ENCODE measurements around the gene C19orf44. TPM values are rescaled to one million over a fixed set of nuclear protein-coding genes. Genes with fewer than 3 reads are reported as not detected.

The C19orf44 gene
- total RNA-seq, 4 donors from 2014 or later: 13.4 to 19.0 (median 15.8) TPM

DNA sequence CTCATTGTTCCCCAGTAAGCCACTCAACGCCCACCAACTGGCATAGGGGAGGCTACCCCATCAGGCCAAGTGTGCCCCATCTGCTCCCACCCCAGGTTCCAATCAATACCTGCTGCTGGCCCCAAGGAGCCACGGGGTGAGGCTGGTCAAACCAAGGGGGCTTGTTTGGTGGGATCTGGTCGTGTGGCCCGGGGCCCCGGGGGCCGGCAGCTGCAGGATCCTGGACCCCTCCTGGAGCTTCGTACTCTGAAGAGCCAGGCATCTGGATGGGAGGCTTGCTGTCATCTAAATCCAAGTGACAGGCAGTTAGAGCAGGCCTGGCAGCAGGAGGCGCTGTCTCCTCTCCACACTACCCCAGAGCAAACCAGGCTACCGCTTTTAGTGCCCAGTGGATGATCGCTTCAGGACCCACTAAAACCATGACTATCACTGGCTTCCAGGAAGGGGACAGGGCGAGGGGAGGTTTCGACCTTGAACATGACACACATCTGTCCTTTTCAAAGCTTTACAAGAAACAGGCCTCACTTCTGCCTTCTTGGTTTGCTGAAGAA, 31.9 kb downstream of the C19orf44 start:
- Histone ChIP-seq H3K27me3 (no peaks in the 10 kb centered on the region), H3K27ac (no peak overlapping the region), H3K36me3 (peaks cover 19 to 100% (median 78%) of the 10 kb centered on the region in 3 donors), H3K4me3 (no peak overlapping the region), H3K9me3 (no peaks in the 10 kb centered on the region), H3K4me1 (no peaks in the 10 kb centered on the region)
- no peak for TF ChIP-seq POLR2A (IDR thresholded peaks at IDR 0.05)
- no peak for TF ChIP-seq CTCF (IDR thresholded peaks at IDR 0.05)
- TF ChIP-seq EP300 (IDR thresholded peaks at IDR 0.05): no peak
- DNase-seq (ENCODE audit: low spot score in 2 of 2): no peak
- WGBS, 2 donors: 92 to 94% methylated on average over 7 to 12 of the region's 12 CpGs

GRCh38 chr19:16529466-16530144, 33.4 kb downstream of the C19orf44 start:
- Histone ChIP-seq H3K27ac (no peak overlapping the region), H3K36me3 (peaks cover 16 to 100% (median 76%) of the 10 kb centered on the region in 3 donors), H3K4me1 (no peaks in the 10 kb centered on the region), H3K9me3 (no peaks in the 10 kb centered on the region), H3K27me3 (no peaks in the 10 kb centered on the region), H3K4me3 (no peak overlapping the region)
- DNase-seq (ENCODE audit: low spot score in 2 of 2): no peak
- WGBS, 2 donors: 89 to 94% methylated on average over 20 to 25 of the region's 25 CpGs
- TF ChIP-seq POLR2A (IDR thresholded peaks at IDR 0.05): no peak

DNA sequence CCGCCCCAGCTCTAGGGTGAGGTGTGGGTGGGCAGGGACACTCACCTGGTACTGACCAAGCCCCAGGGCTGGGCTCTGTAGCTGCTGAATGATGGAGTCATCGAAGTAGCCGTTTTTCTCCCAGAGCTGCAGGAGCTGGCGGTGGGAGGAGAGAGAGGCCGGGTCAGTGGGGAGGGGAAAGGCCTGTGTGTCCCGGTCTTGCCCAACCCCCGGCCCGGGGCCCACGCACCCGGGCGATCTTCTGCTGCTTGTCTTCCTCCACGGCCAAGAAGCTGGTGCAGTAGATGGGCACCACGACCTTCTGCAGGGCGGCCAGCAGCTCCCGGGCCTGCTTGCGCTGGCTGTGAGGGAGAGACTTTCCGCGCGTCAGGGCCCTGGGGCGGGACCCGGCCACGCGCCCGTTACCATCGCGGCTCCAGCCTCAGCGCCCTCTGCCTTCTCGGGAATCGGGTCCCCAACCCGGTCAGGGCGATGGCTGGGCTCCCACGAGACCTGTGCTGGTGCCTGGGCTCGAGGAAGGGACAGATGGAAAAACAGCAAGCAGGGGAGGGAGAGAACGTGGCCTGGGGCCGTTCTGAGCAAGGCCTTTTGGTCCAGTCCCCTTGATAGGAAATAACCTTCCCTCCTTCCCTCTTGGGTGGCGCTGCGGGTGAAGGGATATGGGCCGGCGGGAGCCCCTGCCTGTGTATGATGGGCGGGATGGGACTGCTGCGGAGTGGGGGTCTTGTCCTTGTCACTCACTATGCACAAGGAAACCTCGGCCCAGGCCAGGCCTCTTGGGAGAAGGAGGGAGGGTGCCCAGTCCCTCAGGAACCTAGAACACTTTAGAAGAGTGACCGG, 34.6 kb downstream of the C19orf44 start:
- Histone ChIP-seq H3K27me3 (no peaks in the 10 kb centered on the region), H3K4me3 (no peak overlapping the region), H3K36me3 (peaks cover 21 to 100% (median 75%) of the 10 kb centered on the region in 3 donors), H3K9me3 (no peaks in the 10 kb centered on the region), H3K4me1 (no peaks in the 10 kb centered on the region), H3K27ac (no peak overlapping the region)
- TF ChIP-seq POLR2A (IDR thresholded peaks at IDR 0.05) (no peak), CTCF (IDR thresholded peaks at IDR 0.05) (no peak), EP300 (IDR thresholded peaks at IDR 0.05) (no peak)
- WGBS, 2 donors: 91% methylated on average over 40 to 43 of the region's 43 CpGs
- no peak for DNase-seq (ENCODE audit: low spot score in 2 of 2)

DNA sequence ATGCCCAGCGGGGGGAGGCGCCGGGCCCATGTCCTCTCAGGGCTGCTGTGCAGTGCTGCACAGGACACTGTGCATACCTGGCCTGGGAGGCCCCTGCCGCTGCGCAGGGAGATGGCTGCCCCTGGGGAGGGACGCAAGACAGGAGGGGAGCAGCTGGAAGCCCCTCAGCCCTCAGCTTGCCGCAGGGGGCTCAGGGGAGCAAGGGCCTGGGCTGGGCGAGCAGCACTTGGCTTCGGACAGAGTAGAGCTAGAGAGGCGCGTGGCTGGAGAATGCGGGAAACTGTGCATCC, 35.1 kb downstream of the C19orf44 start:
- Histone ChIP-seq H3K4me3 (no peak overlapping the region), H3K27me3 (no peaks in the 10 kb centered on the region), H3K4me1 (no peaks in the 10 kb centered on the region), H3K9me3 (no peaks in the 10 kb centered on the region), H3K36me3 (peaks cover 21 to 100% (median 73%) of the 10 kb centered on the region in 3 donors), H3K27ac (no peak overlapping the region)
- WGBS, 2 donors: 93 to 96% methylated on average over 11 to 12 of the region's 12 CpGs
- TF ChIP-seq POLR2A (IDR thresholded peaks at IDR 0.05): no peak
- no peak for TF ChIP-seq CTCF (IDR thresholded peaks at IDR 0.05)
- TF ChIP-seq EP300 (IDR thresholded peaks at IDR 0.05): no peak
- no peak for DNase-seq (ENCODE audit: low spot score in 2 of 2)

DNA sequence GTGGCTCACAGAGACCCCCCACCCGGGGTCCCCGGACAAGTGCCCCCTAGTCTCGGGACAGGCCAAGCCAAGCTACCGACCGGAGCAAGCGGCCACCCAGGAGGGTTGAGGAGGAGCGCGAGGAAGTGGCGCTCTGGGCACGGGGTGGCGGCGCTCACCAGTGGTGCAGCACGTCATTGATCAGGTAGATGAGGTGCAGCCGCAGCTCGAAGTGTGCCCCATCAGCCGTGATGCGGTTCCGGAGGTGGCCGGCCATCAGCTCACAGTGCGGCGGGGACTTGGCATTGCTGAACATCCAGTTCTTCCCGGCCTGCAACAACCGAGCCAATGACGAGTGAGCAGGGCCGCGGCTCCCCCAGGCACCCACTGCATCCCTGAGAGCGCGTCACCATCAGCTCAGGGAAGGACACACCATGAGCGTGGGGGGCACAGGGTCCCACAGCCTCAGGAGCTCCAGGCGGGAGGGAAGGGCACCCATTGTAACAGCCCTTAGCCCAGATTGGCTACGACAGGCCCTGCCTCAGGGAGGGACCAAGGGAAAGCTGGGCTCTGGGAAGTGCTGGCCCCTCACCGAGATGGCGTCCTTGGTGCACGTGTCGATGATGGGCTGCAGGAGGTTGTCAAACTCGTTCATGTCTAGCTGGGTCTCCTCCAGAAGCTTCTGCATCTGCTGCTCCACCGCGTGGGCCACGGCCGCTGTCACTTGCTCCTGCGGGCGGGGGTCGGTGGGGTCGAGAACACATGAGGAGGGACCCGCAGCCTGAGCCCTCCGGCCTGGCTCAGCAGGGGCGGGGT, 36.4 kb downstream of the C19orf44 start:
- peaks cover 15 to 100% (median 71%) of the 10 kb centered on the region in 3 donors for H3K36me3 ChIP-seq
- no peak for TF ChIP-seq EP300 (IDR thresholded peaks at IDR 0.05)
- TF ChIP-seq POLR2A (IDR thresholded peaks at IDR 0.05): no peak
- no peak for TF ChIP-seq CTCF (IDR thresholded peaks at IDR 0.05)
- 93 to 94% methylated on average over 37 to 43 of the region's 47 CpGs for WGBS, 2 donors
- H3K4me3 ChIP-seq: no peak overlapping the region
- H3K9me3 ChIP-seq: no peaks in the 10 kb centered on the region
- H3K27me3 ChIP-seq: no peaks in the 10 kb centered on the region
- no peak for DNase-seq (ENCODE audit: low spot score in 2 of 2)
- peaks cover 0 to 12% (median 0%) of the 10 kb centered on the region in 4 donors for H3K4me1 ChIP-seq
- no peak overlapping the region for H3K27ac ChIP-seq

Measured in tibial nerve (tissue), 4 donors.